ENCODE measurements around the gene BEND6. TPM values are rescaled to one million over a fixed set of nuclear protein-coding genes. Genes with fewer than 3 reads are reported as not detected.

The BEND6 gene
- total and polyA plus RNA-seq, 4 donors = under 0.01 to 0.14 (median 0.03) TPM; not detected in 1

- H3K4me3 ChIP-seq (ENCODE audit: low read depth in 1 of 3, low read length in 3 of 3) = no peak overlapping the region
- no peaks in the 10 kb centered on the region for H3K36me3 ChIP-seq (ENCODE audit: control insufficient read depth in 4 of 4, insufficient read depth in 3 of 4, low read depth in 1 of 4, low read length in 3 of 4)
- no peaks in the 10 kb centered on the region for H3K4me1 ChIP-seq (ENCODE audit: control insufficient read depth in 4 of 4, insufficient read depth in 4 of 4, low read length in 3 of 4)
- TF ChIP-seq TAF1 (conservative IDR thresholded peaks at IDR 0.05) (no peak), EGR1 (IDR thresholded peaks at IDR 0.05; ENCODE audit: low read depth in 2 of 2) (no peak), RXRA (IDR thresholded peaks at IDR 0.05) (no peak), HNF4G (IDR thresholded peaks at IDR 0.05) (no peak), FOXA1 (IDR thresholded peaks at IDR 0.05) (no peak), ATF3 (IDR thresholded peaks at IDR 0.05) (no peak), HNF4A (conservative IDR thresholded peaks at IDR 0.05) (no peak), CTCF (IDR thresholded peaks at IDR 0.05; ENCODE audit: low read depth, low read length, missing input control) (no peak), JUND (IDR thresholded peaks at IDR 0.05) (no peak), MAX (IDR thresholded peaks at IDR 0.05) (no peak), GABPA (IDR thresholded peaks at IDR 0.05 in 1 of 2, conservative IDR thresholded peaks at IDR 0.05 in 1 of 2) (no peak), SP1 (IDR thresholded peaks at IDR 0.05) (no peak), YY1 (IDR thresholded peaks at IDR 0.05) (no peak), REST (IDR thresholded peaks at IDR 0.05) (no peak), ZBTB33 (IDR thresholded peaks at IDR 0.05) (no peak), FOXA2 (IDR thresholded peaks at IDR 0.05) (no peak), RAD21 (IDR thresholded peaks at IDR 0.05) (no peak), NR2F2 (IDR thresholded peaks at IDR 0.05) (no peak)
- H3K27ac ChIP-seq (ENCODE audit: low read depth in 1 of 2, low read length in 2 of 2) = no peak overlapping the region
- no peak for DNase-seq (ENCODE audit: low spot score)
- 58% methylated on average over 2 of the region's 2 CpGs for WGBS
- H3K9me3 ChIP-seq (ENCODE audit: control insufficient read depth in 4 of 4, low read length in 3 of 4) = no peaks in the 10 kb centered on the region
- H3K27me3 ChIP-seq (ENCODE audit: control insufficient read depth in 4 of 4, insufficient read depth in 4 of 4, low read length in 3 of 4) = no peaks in the 10 kb centered on the region
- H3K9ac ChIP-seq (ENCODE audit: low read depth in 1 of 2, low read length in 2 of 2) = no peak overlapping the region
Measured at GRCh38 chr6:56932910-56933477, 21.9 kb upstream of the BEND6 start.

All from liver (tissue), 9 donors.